Smooth muscle cell (in vitro differentiated cells): ENCODE data around the gene SSC5D. TPM values are rescaled to one million over a fixed set of nuclear protein-coding genes. Genes with fewer than 3 reads are reported as not detected.

ENCODE experiments used
- DNase-seq: peaks from one replicate; lab custom pipeline; 2025; ENCODE audit not compliant: unreplicated experiment; lab: John Stamatoyannopoulos, UW
- H2AFZ ChIP-seq: fragments of 200-600 bp; sonication (generic); 2 replicates; pipeline ENCODE4 v1.6.0; 2016; ENCODE audit warnings: antibody characterized with exemption, low read depth, mild to moderate bottlenecking
- H3F3A ChIP-seq: fragments of 200-600 bp; sonication (generic); 2 replicates; pipeline ENCODE4 v1.6.0; 2017; ENCODE audit warnings: antibody characterized with exemption, low read depth
- H3K27ac ChIP-seq: fragments of 200-600 bp; sonication (generic); 2 replicates; pipeline ENCODE4 v1.5.1; 2016; ENCODE audit warnings: low read depth, mild to moderate bottlenecking
- H3K27me3 ChIP-seq: fragments of 200-600 bp; sonication (generic); 2 replicates; pipeline ENCODE4 v1.6.1; 2016; ENCODE audit warnings: low read depth, mild to moderate bottlenecking
- H3K36me3 ChIP-seq: fragments of 200-600 bp; sonication (generic); 2 replicates; pipeline ENCODE4 v1.5.1; 2016; ENCODE audit warnings: low read depth
- H3K4me1 ChIP-seq: fragments of 200-600 bp; sonication (generic); 2 replicates; pipeline ENCODE4 v1.5.1; 2016; ENCODE audit warnings: low read depth
- H3K4me2 ChIP-seq: fragments of 200-600 bp; sonication (generic); 2 replicates; pipeline ENCODE4 v1.6.0; 2016; ENCODE audit warnings: mild to moderate bottlenecking
- H3K4me3 ChIP-seq: fragments of 200-600 bp; sonication (generic); 2 replicates; pipeline ENCODE4 v1.5.1; 2016; ENCODE audit warnings: mild to moderate bottlenecking
- H3K79me2 ChIP-seq: fragments of 200-600 bp; sonication (generic); 2 replicates; pipeline ENCODE4 v1.6.0; 2016; ENCODE audit warnings: low read depth, mild to moderate bottlenecking
- H3K9ac ChIP-seq: fragments of 200-600 bp; sonication (generic); 2 replicates; pipeline ENCODE4 v1.6.0; 2016; ENCODE audit warnings: low read depth
- H3K9me3 ChIP-seq: fragments of 200-600 bp; sonication (generic); replicated peaks from 2 replicates; pipeline ENCODE4 v1.5.1; 2016; ENCODE audit warnings: low read depth
- H4K20me1 ChIP-seq: fragments of 200-600 bp; sonication (generic); 2 replicates; pipeline ENCODE4 v1.6.0; 2016; ENCODE audit warnings: low read depth
- WGBS: methylation state at CpG from one replicate; pipeline ENCODE4 v1.1.7; 2016; ENCODE audit warnings: low lambda C conversion rate; 5-methylcytosine and 5-hydroxymethylcytosine counted together
- polyA plus RNA-seq: library from polyadenylated mRNA; unstranded; fragments of >200 nt; fragmentation: Nextera tagmentation; extraction: Ambion mirVana; gene quantifications from 2 replicates; pipeline ENCODE4 v1.2.1, GENCODE V29; 2016
- total RNA-seq: library from RNA; depleted of rRNA; stranded (reverse); fragments of >200 nt; gene quantifications from 2 replicates; pipeline ENCODE4 v1.2.3, GENCODE V29; 2014
- TF ChIP-seq, protein P1 (sequence below): fragments of 200-600 bp; sonication (generic); IDR thresholded peaks from 2 replicates; pipeline ENCODE4 v1.5.1; 2017; ENCODE audit warnings: borderline replicate concordance, mild to moderate bottlenecking, antibody characterized with exemption; ENCODE audit not compliant: insufficient read depth, poor library complexity, severe bottlenecking

SSC5D gene
- total and polyA plus RNA-seq, 2 experiments from 2014 or later = 3.8 to 11.2 TPM

DNA sequence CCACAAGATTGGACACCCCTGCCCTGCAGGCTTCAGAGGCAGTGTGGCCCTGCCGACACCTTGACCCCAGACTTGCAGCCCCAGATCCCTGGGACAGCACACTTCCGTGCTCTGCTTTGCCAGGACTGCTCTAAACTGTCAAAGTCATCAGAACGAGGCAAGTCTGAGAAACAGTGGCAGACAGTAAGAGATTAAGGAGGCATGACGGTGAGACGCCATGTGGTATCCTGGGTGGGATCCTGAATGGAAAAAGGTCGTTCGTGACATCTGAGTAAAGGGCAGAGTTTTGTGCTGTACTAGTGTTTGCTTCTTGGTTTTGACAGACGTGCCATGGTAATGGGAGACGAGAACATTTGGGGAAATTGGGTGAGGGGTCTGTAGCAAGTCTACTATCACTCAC, 78.6 kb downstream of the SSC5D start:
- no peak overlapping the region for H3K27ac ChIP-seq
- 70% methylated on average over 9 of the region's 9 CpGs for WGBS
- no peak for DNase-seq
- no peaks in the 10 kb centered on the region for H3K4me1 ChIP-seq
- no peak overlapping the region for H3K4me2 ChIP-seq
- H3K79me2 ChIP-seq = no peaks in the 10 kb centered on the region
- H3K27me3 ChIP-seq = no peaks in the 10 kb centered on the region
- no peaks in the 10 kb centered on the region for H3F3A ChIP-seq
- H2AFZ ChIP-seq = no peak overlapping the region
- no peak overlapping the region for H3K9ac ChIP-seq
- no peaks in the 10 kb centered on the region for H3K36me3 ChIP-seq
- H4K20me1 ChIP-seq = no peaks in the 10 kb centered on the region
- no peak overlapping the region for H3K4me3 ChIP-seq
- TF ChIP-seq, protein P1, sequence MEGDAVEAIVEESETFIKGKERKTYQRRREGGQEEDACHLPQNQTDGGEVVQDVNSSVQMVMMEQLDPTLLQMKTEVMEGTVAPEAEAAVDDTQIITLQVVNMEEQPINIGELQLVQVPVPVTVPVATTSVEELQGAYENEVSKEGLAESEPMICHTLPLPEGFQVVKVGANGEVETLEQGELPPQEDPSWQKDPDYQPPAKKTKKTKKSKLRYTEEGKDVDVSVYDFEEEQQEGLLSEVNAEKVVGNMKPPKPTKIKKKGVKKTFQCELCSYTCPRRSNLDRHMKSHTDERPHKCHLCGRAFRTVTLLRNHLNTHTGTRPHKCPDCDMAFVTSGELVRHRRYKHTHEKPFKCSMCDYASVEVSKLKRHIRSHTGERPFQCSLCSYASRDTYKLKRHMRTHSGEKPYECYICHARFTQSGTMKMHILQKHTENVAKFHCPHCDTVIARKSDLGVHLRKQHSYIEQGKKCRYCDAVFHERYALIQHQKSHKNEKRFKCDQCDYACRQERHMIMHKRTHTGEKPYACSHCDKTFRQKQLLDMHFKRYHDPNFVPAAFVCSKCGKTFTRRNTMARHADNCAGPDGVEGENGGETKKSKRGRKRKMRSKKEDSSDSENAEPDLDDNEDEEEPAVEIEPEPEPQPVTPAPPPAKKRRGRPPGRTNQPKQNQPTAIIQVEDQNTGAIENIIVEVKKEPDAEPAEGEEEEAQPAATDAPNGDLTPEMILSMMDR = no peak
- H3K9me3 ChIP-seq = no peaks in the 10 kb centered on the region

DNA sequence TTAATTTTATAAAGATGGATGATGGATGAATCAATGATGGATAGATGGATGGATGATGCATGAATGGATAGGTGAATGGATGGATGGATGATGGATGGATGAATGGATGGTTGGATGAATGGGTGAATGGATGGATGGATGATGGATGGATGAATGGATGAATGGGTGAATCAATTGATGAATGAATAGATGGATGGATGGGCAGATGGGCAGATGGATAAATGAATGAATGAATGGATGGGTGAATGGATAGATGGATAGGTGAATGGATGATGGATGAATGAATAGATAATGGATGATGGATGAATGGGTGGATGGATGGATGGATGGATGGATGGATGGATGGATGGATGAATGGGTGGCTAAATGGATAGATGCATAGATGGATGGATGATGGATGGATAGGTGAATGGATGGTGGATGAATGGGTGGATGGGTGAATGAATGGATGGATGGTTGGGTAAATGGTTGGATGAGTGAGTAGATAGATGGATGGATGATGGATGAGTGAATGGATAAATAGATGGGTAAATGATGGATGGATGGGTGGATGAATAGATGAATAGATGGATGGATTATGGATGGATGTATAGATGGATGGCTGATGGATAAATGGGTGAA, 79.6 kb downstream of the SSC5D start:
- no peak overlapping the region for H3K4me2 ChIP-seq
- TF ChIP-seq, protein P1 = no peak
- no peak for DNase-seq

More for the DNA sequence above, 79.6 kb downstream of the SSC5D start:
- H3K9me3 ChIP-seq = no peaks in the 10 kb centered on the region
- H3K4me3 ChIP-seq = no peak overlapping the region
- H3F3A ChIP-seq = no peaks in the 10 kb centered on the region
- H3K79me2 ChIP-seq = no peaks in the 10 kb centered on the region
- H3K27ac ChIP-seq = no peak overlapping the region
- H2AFZ ChIP-seq = no peak overlapping the region
- no peaks in the 10 kb centered on the region for H3K4me1 ChIP-seq
- no peak overlapping the region for H3K9ac ChIP-seq
- H3K27me3 ChIP-seq = no peaks in the 10 kb centered on the region
- H4K20me1 ChIP-seq = no peaks in the 10 kb centered on the region
- H3K36me3 ChIP-seq = no peaks in the 10 kb centered on the region

Other genes with a start within 250 kb of the SSC5D start
- gene PPP6R1, start 229.4 kb upstream of the SSC5D start, total RNA-seq = 26.7 and 31.1 TPM in 2 replicates
- 58.0 and 59.9 TPM in 2 replicates for gene PPP6R1, start 229.4 kb upstream of the SSC5D start, polyA plus RNA-seq
- 21.5 and 22.1 TPM in 2 replicates for gene HSPBP1, start 208.3 kb upstream of the SSC5D start, total RNA-seq
- gene HSPBP1, start 208.3 kb upstream of the SSC5D start, polyA plus RNA-seq = 66.5 and 80.0 TPM in 2 replicates
- 5.0 and 10.4 TPM in 2 replicates for gene BRSK1, start 204.4 kb upstream of the SSC5D start, total RNA-seq
- 3.0 and 3.3 TPM in 2 replicates for gene BRSK1, start 204.4 kb upstream of the SSC5D start, polyA plus RNA-seq
- gene TMEM150B, start 163.1 kb upstream of the SSC5D start, total RNA-seq = not detected in 2 replicates
- gene TMEM150B, start 163.1 kb upstream of the SSC5D start, polyA plus RNA-seq = 0.22 TPM in 1 of 2 replicates, not detected in the other
- 12.2 and 26.1 TPM in 2 replicates for gene KMT5C, start 148.6 kb upstream of the SSC5D start, total RNA-seq
- gene KMT5C, start 148.6 kb upstream of the SSC5D start, polyA plus RNA-seq = 23.2 and 27.2 TPM in 2 replicates
- 0.18 and 0.31 TPM in 2 replicates for gene COX6B2, start 133.7 kb upstream of the SSC5D start, total RNA-seq
- gene COX6B2, start 133.7 kb upstream of the SSC5D start, polyA plus RNA-seq = 1.7 and 1.9 TPM in 2 replicates
- gene GARIN5B, start 125.2 kb upstream of the SSC5D start, total RNA-seq = 0.58 TPM in 1 of 2 replicates, not detected in the other
- 0.07 and 0.35 TPM in 2 replicates for gene GARIN5B, start 125.2 kb upstream of the SSC5D start, polyA plus RNA-seq
- gene IL11, start 118.0 kb upstream of the SSC5D start, total RNA-seq = 36.5 and 40.1 TPM in 2 replicates
- 66.4 and 68.1 TPM in 2 replicates for gene IL11, start 118.0 kb upstream of the SSC5D start, polyA plus RNA-seq
- not detected in 2 replicates for gene TMEM190, start 111.6 kb upstream of the SSC5D start, total RNA-seq
- 8.2 and 11.1 TPM in 2 replicates for gene TMEM190, start 111.6 kb upstream of the SSC5D start, polyA plus RNA-seq
- 0.58 and 2.6 TPM in 2 replicates for gene TMEM238, start 104.1 kb upstream of the SSC5D start, total RNA-seq
- gene TMEM238, start 104.1 kb upstream of the SSC5D start, polyA plus RNA-seq = 3.3 and 9.3 TPM in 2 replicates
- 824 and 1,108 TPM in 2 replicates for gene RPL28, start 102.5 kb upstream of the SSC5D start, total RNA-seq
- 515 and 595 TPM in 2 replicates for gene RPL28, start 102.5 kb upstream of the SSC5D start, polyA plus RNA-seq
- 34.8 and 39.9 TPM in 2 replicates for gene UBE2S, start 80.6 kb upstream of the SSC5D start, total RNA-seq
- 162 and 171 TPM in 2 replicates for gene UBE2S, start 80.6 kb upstream of the SSC5D start, polyA plus RNA-seq
- gene SHISA7, start 45.1 kb upstream of the SSC5D start, total RNA-seq = not detected in 2 replicates
- not detected in 2 replicates for gene SHISA7, start 45.1 kb upstream of the SSC5D start, polyA plus RNA-seq
- 47.3 and 56.5 TPM in 2 replicates for gene ISOC2, start 26.8 kb upstream of the SSC5D start, total RNA-seq
- gene ISOC2, start 26.8 kb upstream of the SSC5D start, polyA plus RNA-seq = 37.3 and 61.4 TPM in 2 replicates
- not detected in 2 replicates for gene C19orf85, start 23.7 kb upstream of the SSC5D start, total RNA-seq
- not detected in 2 replicates for gene C19orf85, start 23.7 kb upstream of the SSC5D start, polyA plus RNA-seq
- gene ZNF628, start 11.8 kb upstream of the SSC5D start, total RNA-seq = 2.4 and 2.6 TPM in 2 replicates
- gene ZNF628, start 11.8 kb upstream of the SSC5D start, polyA plus RNA-seq = 1.3 and 2.0 TPM in 2 replicates
- gene NAT14, start 3.2 kb upstream of the SSC5D start, total RNA-seq = 14.3 and 17.3 TPM in 2 replicates
- gene NAT14, start 3.2 kb upstream of the SSC5D start, polyA plus RNA-seq = 67.5 and 72.1 TPM in 2 replicates
- not detected in 2 replicates for gene SBK2, start 48.7 kb downstream of the SSC5D start, total RNA-seq
- gene SBK2, start 48.7 kb downstream of the SSC5D start, polyA plus RNA-seq = not detected in 2 replicates
- not detected in 2 replicates for gene SBK3, start 57.1 kb downstream of the SSC5D start, total RNA-seq
- gene SBK3, start 57.1 kb downstream of the SSC5D start, polyA plus RNA-seq = 0.37 TPM in 1 of 2 replicates, not detected in the other
- 4.2 TPM in 2 replicates for gene ZNF579, start 92.4 kb downstream of the SSC5D start, total RNA-seq
- gene ZNF579, start 92.4 kb downstream of the SSC5D start, polyA plus RNA-seq = 15.1 and 15.8 TPM in 2 replicates
- gene FIZ1, start 111.1 kb downstream of the SSC5D start, total RNA-seq = 4.6 and 10.4 TPM in 2 replicates
- 16.8 and 17.7 TPM in 2 replicates for gene FIZ1, start 111.1 kb downstream of the SSC5D start, polyA plus RNA-seq
- gene ZNF524, start 111.9 kb downstream of the SSC5D start, total RNA-seq = 16.3 and 20.1 TPM in 2 replicates
- gene ZNF524, start 111.9 kb downstream of the SSC5D start, polyA plus RNA-seq = 13.3 and 19.4 TPM in 2 replicates
- gene ZNF865, start 117.2 kb downstream of the SSC5D start, total RNA-seq = 3.0 and 3.8 TPM in 2 replicates
- gene ZNF865, start 117.2 kb downstream of the SSC5D start, polyA plus RNA-seq = 1.2 and 2.0 TPM in 2 replicates
- gene ZNF784, start 136.1 kb downstream of the SSC5D start, total RNA-seq = 3.1 and 3.8 TPM in 2 replicates
- 7.2 and 7.3 TPM in 2 replicates for gene ZNF784, start 136.1 kb downstream of the SSC5D start, polyA plus RNA-seq
- 6.2 and 11.9 TPM in 2 replicates for gene ZNF580, start 152.6 kb downstream of the SSC5D start, total RNA-seq
- gene ZNF580, start 152.6 kb downstream of the SSC5D start, polyA plus RNA-seq = 68.8 and 76.8 TPM in 2 replicates
- gene ZNF581, start 155.2 kb downstream of the SSC5D start, total RNA-seq = 6.8 and 10.0 TPM in 2 replicates
- gene ZNF581, start 155.2 kb downstream of the SSC5D start, polyA plus RNA-seq = 21.4 and 22.0 TPM in 2 replicates
- gene CCDC106, start 159.8 kb downstream of the SSC5D start, total RNA-seq = 6.9 and 7.7 TPM in 2 replicates
- 18.3 and 24.8 TPM in 2 replicates for gene CCDC106, start 159.8 kb downstream of the SSC5D start, polyA plus RNA-seq
- gene U2AF2, start 166.6 kb downstream of the SSC5D start, total RNA-seq = 70.7 and 75.0 TPM in 2 replicates
- 8.4 and 14.4 TPM in 2 replicates for gene U2AF2, start 166.6 kb downstream of the SSC5D start, polyA plus RNA-seq
- gene EPN1, start 186.8 kb downstream of the SSC5D start, total RNA-seq = 25.3 and 34.5 TPM in 2 replicates
- gene EPN1, start 186.8 kb downstream of the SSC5D start, polyA plus RNA-seq = 119 and 121 TPM in 2 replicates
- not detected in 2 replicates for gene NLRP9, start 250.0 kb downstream of the SSC5D start, total RNA-seq
- 0.07 TPM in 1 of 2 replicates, not detected in the other for gene NLRP9, start 250.0 kb downstream of the SSC5D start, polyA plus RNA-seq